HG03196 (cell line): ENCODE results near the gene DAB2IP.

Source experiments
- ATAC-seq: cut with Tn5 transposase; IDR thresholded peaks from one replicate; pipeline ENCODE4 v1.9.1; 2021; ENCODE audit not compliant: unreplicated experiment

DAB2IP gene

DNA sequence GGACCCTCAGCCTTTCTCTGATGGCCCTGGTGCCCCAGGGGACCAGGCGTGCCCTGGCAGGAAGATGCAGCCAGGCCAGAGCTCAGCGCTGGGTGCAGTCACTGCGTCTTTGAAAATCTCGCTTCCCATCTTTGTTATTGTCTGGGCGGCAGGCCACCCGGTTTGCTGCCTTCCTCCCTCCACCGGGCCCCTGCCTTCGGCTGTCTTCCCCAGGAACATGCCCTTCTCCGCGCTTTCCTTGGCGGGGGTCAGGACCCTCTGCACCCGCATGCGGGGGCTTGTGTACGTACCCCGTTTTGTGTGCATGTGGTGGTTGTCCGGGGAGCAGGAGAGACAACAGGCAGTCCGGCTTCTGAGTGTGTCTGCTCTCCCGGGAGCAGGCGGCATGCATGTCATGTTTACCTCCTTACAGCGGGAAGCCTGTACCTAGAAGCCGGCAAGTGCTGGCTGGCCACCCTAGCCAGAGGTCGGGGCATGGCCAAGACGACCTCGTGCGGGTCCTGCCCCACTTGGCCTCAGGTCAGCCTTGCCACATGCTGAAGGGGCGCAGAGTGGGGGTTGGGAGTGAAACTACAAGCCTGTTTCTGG, 49.5 kb downstream of the DAB2IP start:
- no peak for ATAC-seq

DNA sequence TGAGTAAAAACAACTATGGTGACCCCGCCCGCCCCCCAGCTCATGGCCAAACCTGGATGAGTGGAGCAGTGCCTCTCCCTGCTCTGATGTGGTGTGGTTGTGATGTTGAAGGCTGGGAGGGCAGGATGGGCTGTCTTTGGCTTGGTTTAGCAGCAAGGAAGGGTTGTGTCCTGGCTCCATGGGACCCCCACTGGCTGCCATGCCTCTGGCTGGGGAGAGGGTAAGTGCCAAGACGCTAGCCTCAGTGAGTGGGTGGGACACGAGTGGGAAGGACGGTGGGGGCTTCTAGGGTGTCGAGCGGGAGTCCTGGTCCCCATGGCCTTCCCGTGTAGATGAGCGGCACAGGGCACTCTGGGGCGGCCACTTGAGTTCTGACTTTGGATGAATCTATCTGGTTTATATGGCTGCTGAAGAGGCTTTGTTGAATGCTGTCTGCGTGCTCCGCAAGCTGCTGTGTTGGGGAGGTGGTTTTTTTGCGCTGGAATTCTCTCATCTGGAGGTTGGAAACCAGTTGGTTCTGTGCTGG, 50.4 kb downstream of the DAB2IP start:
- no peak for ATAC-seq

DNA sequence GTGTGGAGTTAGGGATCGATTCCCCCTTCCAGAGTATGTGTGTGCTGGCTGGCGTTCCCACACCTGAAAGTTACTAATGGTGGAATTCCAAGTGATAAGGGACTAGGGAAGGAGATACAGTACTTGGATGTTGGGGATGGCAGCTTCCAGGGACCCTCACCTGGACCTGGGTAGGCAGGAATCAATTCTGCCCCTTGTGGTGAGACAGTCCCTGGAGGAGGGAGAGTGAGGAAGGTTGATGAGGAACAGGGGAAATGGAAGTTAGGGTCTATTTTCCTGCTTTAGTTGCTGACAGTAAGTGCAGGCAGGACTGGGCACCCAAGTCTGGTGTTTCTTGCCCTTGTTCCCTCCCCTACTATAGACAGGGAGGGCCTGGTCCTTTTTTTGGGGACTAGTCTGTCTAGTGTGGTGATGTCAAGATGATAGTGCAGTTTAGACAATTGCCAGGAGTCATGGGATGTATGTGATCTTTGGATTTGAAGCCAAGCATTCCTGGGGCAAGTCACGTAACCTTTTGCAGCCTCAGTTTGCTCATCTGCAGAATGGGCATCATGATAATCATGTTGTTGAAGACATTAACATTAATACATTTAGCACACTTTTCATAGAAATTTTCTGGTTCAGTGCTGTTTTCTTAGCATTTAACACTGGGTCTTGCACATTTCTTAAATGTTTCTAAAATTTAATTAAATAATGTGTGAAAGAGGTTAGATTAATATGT, 51.7 kb downstream of the DAB2IP start:
- ATAC-seq: no peak

DNA sequence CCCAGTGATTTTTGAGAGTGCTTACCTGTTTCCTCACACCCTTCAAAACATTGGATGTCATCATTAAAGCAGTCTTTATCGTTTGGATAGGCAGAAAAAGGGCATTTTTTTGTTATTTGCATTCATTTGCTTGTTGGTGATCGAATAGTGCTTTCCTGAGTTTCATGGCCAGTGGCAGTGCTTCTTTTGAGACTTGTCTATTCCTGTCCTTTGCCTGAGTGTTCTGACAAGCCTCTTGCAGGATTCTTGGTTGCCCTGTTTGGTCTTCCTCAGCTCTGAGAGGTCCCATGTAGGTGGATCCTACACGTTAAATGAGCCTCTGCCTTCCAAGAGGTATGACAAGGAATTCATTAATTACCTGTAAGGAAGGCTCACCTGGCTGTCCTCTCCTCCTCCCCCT, 52.8 kb downstream of the DAB2IP start:
- no peak for ATAC-seq

DNA sequence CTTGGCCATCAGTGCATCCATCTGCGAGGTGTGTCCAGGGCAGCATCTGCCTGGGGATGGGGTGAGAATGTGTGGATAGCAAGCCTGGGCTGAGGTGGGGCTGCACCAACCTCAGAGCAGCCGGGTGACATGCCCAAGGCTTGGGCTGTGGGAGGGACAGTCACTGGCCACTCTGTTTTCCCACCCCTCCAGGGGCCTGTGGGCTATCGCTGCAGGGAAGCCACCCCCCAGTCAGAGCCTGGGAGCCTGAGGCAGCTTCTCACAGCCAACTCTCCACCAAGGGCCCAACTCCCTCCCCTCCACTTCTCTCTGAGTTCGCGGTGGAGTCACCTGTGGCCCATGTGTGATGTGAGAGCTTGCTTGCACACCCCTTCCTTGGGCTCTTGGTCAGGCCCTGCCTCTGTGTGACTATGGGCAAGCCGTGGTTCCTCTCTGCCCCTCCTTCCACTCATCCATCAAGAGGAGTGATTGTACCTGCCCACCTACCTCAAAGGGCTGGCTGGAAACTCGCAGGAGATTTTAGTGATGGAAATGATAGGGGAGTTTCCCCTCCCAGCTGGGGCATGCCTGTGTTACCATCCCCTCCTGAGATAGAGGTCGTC, 54.8 kb downstream of the DAB2IP start:
- no peak for ATAC-seq

DNA sequence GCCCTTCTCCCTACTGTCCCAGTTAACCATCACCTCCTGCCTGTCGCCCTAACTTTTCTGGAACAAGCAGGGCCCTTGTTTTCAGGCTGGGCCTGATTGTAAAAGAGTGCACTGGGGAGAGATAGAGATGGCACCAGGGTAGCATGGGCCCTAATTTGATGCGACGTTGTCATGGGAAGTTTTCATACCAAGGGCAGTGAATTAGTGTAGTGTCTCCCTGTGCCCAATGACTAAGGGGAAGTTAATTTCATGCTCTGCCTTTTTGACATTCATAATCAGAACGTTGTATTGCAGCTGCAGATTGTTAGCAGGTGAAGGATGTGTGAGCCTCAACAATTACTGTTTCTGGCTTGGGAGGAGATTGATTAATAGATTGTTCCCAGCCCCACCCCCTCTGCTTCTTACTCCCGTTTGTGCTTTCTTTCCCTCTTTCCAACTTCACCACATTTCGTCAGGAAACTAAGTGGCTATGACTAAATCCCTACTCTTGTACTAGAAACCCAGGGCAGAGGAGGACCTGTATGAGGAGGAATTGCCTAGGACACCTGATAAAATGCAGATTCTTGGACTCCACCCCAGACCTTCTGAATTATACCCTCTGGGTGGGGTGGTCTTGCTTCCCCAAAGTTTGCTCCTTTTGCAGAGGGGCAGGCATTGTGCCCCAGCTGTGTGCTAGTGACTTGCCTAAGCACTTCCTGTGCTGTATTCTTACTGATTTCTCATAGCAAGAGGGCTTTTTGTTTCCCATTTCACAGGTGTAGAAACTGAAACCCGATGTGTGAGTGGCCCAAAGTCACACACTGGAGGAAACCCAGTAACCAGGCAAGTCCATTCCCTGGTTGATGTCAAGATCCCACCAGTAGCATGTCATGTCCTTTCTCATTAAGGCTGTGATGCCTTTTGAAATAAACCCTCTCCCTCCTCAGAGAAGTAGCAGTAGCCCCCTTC, 56.3 kb downstream of the DAB2IP start:
- peak; percentile 86 for ATAC-seq

DNA sequence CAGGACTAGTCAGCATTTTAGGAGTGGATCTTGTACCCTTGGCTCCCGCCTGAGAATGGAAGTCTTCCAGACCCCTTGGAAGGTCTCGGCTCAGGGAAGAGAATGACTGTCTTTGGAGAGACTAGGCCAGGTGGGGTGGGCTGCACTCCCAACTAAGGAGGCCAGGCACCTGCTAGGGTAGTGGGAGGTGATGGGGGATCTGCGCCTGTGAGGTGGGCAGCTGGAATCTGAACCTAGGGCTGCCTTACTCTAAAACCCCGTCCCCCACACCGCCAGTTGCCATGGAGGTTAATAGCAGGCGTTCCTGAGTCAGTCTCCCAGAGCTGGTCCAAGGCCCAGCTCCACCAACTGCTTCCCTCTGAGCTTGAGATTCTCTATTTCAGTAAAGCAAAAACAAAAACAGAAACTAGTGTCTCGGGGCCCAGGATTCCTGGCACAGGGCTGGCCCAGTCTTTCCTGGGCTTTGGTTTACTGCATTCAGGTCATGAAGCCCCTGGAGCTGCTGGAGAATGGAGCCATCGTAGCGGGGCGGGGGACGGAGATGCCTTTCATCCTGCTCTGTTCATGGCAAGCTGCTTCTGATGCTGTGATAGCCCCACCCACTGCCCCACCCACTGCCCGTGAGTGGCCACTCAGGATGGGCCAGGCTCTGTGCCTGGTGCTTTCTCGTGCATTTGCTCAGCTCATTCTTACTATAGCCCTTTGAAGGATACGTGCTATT, 57.5 kb downstream of the DAB2IP start:
- no peak for ATAC-seq

DNA sequence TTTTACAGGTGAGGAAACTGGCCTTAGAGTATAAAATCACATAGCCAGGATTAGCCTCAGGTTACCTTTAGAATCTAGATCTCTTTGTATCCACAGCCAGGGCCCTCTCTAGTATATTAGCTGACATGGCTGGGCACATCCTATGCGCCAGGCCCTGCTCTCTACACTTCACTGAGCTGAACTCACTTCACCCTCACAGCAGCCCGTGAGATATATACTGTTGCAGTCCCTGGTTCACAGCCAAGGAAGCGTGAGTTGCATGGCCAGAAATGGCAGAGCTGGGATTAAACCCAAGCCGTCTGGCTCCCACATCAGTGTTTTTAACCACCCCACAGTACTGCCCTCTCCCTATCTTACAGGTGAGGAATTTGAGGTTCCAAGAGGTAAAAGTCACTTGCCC, 58.4 kb downstream of the DAB2IP start:
- ATAC-seq: no peak

DNA sequence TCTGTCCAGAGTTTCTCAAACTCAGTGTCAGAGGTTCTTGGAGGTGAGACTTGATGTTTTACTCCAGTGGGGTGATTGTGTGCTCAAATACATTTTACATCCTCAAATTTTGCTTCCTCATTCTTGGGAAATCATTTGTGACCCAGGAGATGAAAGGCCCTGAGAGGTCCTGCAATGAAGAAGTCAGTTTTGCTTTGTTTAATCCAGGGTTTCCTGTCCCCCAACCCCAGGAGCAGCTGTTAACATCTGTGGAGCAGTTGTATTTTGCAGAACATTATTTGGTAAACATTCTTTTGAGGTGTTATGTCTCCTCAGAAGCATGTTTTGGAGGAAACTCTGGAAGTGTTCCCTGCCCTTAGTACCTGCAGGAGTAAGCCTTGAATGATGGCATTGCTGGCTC, 59.8 kb downstream of the DAB2IP start:
- no peak for ATAC-seq

DNA sequence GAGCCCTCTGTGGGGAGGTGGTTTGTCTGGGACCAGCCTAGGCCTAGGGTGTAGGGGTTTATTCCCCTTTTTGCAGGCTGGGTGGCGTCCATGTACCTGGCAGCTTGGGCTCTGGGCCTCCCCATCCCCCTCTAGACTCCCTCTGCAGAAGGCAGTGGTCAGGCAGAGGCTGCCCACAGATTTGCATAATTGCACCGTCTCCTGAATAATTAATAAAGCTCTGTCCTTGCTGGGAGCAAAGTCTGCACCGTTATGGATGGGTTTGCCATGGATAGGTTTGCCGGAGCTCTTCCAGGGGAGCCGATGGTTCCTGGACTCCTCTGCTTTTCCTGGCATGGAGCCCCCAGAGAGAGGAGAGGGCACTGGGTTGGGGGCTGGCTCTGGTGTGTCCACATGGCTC, 60.4 kb downstream of the DAB2IP start:
- no peak for ATAC-seq

DNA sequence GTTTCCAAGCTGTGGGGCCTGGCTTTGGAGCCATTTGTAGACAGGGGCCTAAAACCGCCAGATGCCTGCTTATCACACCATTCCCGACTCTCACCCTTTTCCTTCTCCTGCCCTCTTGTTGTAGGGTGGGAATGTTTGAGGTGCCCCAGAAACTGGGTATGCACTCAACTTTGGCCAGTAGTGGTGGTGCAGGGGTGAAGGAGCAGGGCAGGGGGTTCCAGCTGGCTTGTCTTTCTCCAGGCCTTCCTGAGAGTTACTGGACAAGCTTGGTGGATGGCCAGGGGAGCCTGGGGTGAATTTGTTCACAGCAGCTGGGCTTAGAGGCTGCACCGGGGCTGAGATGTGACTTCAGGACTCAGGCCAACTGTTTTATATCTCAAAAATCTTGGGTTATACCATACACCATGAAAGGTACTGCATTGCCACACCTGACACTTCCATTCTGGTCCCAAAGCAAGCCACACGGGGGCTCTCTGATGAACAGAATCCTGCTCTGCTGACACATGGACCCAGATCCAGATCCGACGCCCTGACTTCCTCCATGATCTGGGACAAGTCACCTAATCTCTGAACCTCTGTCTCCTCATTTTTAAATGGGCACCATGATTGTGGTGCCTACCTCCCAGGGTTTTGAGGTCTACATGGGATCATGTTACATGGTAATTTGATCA, 62.1 kb downstream of the DAB2IP start:
- ATAC-seq: no peak

DNA sequence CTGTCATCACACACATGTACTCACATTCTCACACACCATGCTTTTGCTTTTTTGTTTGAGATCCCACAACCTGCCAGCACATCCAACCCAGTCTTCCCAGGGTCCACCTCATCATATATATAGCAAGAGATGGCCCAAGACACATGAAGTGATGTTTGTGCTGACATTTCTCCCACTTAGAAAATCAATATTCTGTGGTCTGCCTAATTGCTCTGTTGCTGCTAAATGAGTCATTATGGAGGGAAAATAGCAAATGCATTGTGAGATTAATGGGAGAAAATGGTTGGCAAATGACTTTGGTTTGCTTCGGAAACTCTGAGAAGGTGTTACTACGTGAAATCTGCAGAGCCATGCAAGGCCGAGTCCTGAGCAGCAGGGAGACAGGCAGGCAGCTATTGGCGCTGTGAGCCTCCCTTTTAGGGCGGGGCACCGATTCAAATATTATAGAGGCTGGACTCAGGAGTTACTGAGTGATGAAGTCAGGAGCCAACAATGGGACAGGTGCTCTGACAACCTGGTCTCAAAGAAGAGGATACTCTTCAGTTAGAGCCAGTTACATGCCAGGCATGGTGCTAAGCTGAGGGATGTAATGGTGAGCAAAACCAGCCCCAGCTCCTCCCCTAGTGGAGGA, 62.8 kb downstream of the DAB2IP start:
- no peak for ATAC-seq

DNA sequence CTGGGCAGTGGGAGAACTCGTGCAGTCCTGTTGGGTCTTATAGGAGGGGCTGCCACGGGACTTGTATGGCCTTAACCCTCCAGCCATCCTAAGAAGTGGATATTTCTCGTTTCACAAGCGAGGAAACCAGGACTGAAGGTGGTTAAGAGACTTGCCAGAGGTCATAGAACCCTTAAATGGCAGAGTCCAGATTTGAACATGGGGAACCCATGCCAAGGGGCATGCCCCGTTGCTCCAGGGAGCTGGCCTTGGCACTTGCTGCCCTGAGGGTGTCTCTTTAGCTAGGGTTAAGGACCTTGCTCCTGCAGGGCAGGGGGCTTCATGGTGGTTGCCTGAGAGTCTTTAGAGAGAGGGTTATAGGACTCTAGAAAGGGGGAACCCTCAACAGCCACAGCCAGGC, 63.4 kb downstream of the DAB2IP start:
- ATAC-seq: no peak

DNA sequence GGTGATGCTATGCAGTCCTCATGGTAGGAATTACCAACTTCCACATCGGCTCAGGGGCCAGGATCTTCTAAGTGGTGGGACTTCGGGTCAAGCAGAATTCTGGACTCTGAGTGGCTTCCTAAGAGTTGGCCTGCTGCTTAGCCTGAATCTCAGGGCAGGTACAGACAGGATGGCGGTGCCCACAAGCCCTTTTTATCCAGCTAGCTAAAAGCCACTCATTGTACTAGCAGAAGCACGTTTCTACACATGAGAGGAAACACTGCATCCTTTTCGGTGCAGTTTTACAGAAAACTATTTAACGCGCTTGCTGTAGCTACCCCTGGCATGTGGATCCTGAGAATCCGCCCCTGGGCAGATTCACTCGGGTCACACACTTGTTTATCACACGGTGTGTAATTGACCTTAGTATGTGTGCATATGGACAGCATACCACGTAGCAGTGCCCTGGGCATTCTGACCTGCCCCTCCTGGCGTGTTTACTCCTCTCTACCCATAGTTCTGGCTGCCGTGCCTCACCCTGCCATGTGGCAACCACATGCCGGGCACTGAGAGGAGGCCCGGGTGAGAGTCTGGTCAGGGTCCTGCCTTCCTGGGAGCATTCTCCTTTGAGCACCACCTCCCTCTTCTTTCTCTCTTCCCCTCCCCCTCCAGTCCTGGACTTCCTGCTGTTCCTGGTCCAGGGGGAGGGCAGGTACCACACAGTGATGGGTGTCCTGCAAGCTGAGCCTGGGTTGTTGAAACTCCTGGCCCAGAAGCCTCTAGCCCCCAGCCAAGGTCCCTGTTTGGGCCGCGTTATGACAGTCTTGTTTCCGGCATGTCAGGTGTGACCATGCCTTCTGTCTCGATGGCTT, 65.9 kb downstream of the DAB2IP start:
- no peak for ATAC-seq

DNA sequence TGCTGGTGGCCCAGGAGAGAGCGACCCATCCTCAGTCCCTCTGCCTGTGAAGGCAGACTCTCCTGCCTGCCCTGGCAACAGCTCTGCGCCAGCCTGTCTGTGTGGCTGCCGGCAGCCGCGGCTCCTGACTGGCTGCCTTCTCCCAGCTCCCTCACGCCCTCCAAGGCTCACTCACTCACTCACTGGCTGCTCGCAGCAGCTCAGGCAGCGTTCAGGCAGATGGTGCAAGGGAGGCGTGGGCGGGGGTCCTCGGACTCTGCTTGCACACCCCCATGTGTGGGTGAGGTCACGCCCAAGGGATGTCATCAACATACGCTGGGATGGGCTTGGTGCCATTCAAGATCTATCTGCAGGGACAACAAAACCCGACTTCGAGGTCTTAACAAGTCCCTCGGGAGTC, 66.7 kb downstream of the DAB2IP start:
- ATAC-seq: no peak

DNA sequence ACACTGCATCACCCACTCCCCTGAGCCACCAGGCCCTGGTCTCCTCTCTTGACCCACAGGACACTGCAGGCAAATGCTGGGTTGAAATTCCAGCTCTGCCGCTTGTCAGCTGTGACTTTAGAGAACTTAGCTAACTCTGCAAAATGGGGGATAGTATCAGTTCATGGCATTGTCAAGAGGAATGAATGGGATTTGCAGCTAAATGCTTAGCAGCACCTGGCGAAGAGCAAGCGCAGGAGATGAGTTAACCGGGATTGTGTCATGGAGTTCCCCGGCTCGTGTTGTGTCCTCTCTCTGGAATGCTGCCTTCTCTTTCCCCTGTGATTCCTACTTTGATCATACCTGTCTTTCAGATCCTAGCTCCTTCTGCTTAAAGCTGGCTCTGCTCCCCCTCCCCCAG, 67.1 kb downstream of the DAB2IP start:
- ATAC-seq: no peak

DNA sequence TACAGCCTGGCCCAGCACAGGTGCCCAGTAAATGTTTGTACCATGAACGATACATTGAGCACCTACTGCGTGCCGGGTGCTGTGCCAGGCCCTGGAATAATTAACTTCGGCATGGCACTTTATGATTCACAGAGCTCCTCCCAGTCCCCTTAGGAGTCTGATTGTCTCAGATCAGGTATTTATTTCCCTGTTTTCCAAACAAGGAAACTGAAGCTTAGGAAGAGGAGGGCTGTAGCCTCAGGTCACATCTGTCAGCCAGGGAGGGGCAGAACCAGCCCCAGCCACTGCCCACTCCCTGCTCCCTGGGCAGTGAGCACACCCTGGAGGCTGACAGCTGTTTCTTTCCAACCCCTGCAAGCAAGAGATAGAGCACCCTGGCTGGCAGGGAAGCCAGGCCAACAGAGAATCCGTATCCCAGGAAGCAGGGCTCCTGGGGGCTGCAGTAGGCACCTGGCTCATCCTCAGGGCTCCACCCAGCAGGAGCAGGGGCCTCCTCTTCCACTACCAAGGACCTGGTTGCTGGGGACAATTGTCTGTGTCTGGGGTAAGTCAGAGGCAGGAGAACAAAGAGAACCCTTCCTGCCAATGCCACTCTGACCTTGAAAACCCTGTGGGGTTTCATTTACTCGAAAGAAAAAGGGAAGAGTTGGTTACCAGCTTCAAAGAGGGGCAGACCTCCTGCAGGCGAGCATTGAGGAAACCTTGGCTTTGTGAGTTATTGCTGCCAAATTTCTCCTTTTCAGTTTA, 69.0 kb downstream of the DAB2IP start:
- no peak for ATAC-seq

DNA sequence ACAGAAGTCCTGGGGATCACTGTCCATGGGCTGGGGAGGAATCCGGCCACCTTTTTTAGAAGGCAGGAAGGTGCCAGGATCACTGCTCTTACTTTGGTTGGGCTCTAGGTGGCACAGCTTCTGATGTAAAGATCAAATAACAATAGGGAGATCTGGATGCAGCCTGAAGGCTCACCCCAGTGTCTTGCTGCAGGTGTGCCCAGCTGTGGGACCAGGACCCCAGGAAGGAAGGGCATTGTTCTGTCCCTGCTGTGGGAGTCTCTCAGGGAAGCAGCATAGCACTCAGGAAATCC, 69.6 kb downstream of the DAB2IP start:
- no peak for ATAC-seq
